ENCODE results near the gene MXD4. TPM values are rescaled to one million over a fixed set of nuclear protein-coding genes. Genes with fewer than 3 reads are reported as not detected.
A peak's percentile ranks its signal among the peaks of the same experiment; 100 is the strongest.

MXD4 gene
- total RNA-seq, 1 experiment from 2014 or later: 5.8 TPM

DNA sequence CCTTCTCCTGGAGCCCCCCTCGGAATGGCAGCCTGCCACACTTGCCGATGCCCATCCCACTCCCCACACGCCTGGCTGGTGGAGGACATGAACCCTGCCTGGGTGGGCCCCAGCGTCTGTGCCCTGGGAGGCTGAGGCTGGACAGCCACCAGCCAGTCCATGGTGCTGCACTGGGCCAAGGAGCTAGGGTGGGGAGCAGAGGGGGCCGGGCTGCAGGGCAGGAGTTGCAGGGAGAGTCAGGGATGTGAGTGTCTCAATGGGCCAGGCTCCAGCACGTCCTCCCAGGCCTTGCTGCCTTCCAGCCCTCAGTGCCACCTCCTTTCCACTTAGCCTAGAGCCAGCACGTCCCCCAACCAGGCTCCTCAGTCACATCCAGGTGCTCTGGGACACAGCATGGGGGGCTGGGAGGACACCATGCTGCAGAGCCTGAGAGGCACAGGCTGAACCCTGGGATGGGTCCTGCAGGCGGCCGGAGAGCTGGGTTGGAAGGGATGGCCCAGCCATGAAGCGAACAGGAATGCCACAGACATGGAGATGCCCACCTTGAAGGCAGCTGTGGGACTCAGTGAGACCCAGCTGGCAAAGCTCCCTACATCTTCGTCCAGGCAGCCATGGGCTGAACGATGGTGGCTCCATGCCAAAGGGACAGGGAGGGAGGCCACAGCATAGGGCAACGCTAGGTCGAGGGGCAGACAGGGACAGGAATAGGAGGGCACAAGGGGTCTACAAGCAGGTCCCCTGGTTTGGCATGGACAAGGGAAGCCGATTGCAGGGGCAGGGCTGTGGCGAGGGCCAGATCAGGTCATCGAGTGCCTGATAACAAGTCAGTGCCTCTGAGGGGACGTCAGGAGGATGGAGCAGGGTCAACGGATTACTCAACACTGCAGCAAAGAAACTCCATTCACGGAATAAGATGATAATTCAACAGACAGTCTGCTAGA is 30.1 kb upstream of the MXD4 start:
- no peak for DNase-seq (ENCODE audit: low read depth)

- DNase-seq (ENCODE audit: low read depth): no peak
Observed at GRCh38 chr4:2290974-2291704, 29.2 kb upstream of the MXD4 start.

DNA sequence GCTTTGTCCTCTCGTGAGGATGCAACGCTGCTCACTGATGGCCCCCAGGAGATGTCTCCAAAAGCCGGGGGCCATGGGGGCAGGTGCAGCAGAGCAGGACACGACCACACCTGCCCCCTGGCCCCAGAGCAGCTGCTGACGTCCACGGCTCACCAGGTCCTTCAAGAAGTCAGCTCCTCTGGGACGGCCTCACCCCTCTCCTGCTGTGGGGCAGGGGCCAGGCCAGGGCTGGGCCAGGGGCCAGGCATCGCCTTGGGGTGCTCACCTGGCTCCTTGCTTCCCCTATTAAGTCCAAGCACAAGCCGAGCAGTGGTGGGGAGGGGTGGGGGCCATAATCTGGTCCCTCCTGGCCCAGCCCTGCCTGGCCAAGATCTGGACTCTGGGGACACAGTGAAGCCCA is 28.6 kb upstream of the MXD4 start:
- no peak for DNase-seq (ENCODE audit: low read depth)

DNA sequence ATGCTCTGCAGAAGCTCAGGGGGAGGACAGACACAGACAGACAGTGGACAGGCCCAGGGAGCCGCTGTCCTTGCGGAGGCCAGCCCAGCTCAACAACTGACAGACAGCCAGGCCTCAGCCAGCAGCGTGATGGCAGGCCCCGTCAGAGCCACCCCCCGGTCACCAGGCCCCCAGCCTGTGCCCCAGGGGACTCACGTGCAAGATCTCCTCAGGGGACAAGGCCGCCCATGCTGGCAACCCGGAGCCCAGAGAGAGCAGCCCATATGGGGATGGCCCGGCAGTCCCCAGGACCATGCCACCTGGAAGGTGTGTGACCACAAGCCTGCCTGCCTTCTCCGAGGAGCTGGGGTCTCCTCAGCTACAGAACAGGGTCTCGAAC is 28.0 kb upstream of the MXD4 start:
- DNase-seq (ENCODE audit: low read depth): no peak

GRCh38 chr4:2289311-2289954 is 27.5 kb upstream of the MXD4 start:
- no peak for DNase-seq (ENCODE audit: low read depth)

GRCh38 chr4:2288051-2288541 is 26.2 kb upstream of the MXD4 start:
- DNase-seq (ENCODE audit: low read depth): no peak

DNA sequence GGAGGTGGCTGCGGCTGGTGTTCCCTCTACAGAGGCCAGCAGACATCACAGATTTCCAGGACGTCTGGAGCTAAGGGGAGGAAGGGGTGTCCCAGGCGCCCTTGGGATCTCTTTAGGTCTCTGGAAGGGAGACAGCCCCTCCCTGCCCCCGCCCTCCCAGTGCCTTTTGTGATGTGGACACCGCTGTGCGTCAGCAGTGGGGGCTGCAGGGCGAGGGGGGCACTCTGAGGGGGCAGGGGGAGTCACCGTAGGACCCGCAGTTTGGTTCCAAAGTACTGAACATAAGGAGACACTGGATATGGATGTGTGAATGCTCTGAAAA is 25.6 kb upstream of the MXD4 start:
- DNase-seq (ENCODE audit: low read depth): no peak

GRCh38 chr4:2286904-2287593 is 25.1 kb upstream of the MXD4 start:
- no peak for DNase-seq (ENCODE audit: low read depth)

DNA sequence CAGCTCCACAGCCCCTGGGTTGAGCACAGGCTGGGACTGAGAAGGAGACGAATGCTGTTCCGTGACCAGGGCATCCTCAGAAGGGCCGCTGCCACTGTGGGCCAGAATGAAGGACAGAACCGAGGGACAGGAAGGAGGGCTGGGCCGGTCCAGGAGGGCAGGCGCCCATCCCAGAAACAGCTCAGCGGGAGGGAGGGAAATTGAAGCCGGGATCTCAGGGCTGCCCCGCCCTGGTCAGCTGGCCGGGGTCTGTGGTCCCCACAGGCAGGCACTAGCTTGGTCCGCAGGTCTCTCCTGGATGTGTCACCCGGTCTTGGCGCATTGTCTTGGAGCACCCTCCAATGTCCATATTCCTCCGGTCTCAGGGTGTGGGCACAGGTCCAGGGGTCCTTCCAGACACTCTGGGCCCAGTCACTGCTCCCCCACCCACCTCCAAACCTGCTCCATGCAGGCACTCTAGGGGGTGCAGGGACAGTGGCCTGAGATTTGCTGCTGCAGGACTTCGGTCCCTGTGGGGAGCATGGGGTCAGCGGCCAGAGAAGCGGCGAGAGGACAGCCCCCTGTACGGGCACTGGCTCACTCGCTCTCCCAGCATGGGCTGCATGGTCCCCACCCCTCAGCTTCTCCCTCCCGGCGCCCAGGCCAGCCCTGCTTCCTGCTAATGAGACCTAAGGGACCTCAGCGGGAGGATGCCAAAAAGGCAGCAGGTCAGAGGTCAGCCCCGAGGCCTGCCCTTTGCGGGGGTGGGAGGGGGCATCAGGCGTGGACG is 23.9 kb upstream of the MXD4 start:
- DNase-seq (ENCODE audit: low read depth): no peak

DNA sequence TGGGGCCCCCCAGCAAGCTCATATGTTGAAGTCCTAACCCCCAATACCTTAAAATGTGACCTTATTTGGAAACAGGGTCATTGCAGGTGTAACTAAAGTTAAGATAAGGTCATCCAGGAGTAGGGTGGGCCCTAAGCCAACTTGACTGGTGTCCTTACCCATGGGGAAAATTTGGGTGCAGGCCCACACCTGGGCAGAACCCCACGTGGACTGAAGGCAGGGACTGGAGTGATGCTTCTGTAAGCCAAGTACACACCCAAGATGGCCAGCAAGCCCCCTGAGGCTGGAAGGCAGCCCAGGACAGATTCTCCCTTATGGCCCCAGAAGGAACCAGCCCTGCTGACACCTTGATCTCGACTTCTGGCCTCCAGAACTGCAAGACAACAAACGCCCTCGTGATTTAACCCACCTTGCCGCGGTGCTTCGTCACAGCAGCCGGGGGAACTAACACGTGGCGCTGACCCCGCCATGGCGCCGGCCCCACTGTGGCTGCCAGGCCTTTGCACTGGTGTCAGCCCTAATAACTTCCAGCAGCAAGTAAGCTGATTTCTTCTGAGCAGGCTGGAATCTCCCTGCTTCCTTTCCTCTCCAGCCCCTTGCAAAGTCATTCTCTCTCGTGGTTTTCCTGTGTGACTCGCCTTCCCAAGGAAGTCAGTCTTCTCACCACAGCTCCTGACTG is 23.2 kb upstream of the MXD4 start:
- DNase-seq (ENCODE audit: low read depth): peak; percentile 66

GRCh38 chr4:2284161-2284933 is 22.4 kb upstream of the MXD4 start:
- no peak for DNase-seq (ENCODE audit: low read depth)

GRCh38 chr4:2283199-2283711 is 21.3 kb upstream of the MXD4 start:
- no peak for DNase-seq (ENCODE audit: low read depth)

DNA sequence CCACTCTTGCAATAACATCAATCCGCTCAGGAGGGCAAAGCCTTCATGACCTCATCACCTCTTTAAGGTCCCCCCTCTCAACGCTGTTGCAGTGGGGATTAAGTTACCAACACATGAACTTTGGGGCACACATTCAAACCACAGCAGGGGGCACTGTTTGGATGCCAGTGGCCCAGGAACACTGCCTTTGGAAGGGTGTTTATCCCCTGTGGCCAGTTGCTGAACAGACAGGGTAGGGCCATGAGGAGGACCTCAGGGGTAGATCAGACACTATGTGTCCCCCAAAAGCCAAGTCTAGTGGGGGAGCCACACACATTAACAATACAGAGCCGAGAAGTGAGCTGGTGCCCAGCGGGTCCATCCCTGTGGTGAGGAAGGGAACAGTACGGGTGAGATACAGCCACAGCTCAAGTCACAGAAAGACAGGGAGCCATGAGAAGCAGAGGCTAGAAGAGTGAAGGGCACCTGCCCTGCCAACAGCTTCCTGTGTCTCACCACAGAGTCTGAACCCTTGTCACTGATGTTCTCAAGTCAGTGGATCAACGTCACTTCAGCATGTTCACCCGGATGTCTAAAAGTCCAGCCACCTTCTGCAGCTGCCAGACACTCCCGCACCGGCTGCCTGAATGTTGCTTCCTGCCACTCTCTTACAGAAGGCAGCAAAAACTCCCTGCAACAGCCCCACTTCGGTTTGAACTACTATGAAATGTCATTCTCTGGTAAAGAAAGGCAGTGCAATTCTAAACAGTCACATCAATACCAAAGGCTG is 19.9 kb upstream of the MXD4 start:
- no peak for DNase-seq (ENCODE audit: low read depth)

- DNase-seq (ENCODE audit: low read depth): no peak
Observed at GRCh38 chr4:2280531-2281300, 18.8 kb upstream of the MXD4 start.

- DNase-seq (ENCODE audit: low read depth): no peak
Observed at GRCh38 chr4:2277956-2278355, 16.0 kb upstream of the MXD4 start.

- no peak for DNase-seq (ENCODE audit: low read depth)
Observed at GRCh38 chr4:2276581-2277325, 14.8 kb upstream of the MXD4 start.

DNA sequence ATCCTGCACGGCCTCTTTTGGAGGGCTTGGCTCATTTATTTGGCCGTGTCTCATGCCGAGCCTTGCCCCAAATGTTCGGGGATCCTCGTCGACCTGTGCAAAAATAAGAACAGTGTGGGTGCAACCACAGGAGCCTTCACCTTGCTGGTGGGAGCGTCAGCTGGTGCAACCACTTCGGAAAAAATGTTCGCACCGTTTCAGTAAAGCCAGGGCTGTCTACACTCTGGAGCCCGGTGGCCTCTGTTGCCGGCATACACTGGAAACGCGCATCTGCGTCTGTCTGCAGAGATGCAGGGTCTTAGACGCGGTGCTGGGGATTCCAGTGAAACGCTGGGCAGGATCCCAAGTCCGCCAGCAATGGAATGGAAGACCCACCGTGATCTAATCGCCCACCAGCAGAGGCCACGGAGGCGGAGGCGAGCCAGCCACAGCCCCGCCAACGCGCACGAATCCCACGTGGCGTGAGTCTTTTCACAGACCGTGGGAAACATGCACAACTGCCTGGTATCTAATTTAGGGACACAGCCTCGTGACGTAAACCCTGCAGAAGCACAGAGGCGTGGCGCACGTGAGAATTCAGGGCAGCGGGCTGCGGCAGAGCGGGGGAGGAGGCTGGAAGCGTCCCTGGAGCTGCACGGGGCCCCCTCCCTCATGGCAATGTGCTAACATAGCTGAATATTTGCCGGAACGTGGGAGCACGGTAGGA is 13.8 kb upstream of the MXD4 start:
- no peak for DNase-seq (ENCODE audit: low read depth)
